COLO668 (cell line): ENCODE data around the gene LAMC3.
A peak's percentile ranks its signal among the peaks of the same experiment; 100 is the strongest.

Experiments
- DNase-seq: peaks from one replicate; lab custom pipeline; 2025; ENCODE audit not compliant: unreplicated experiment; lab: John Stamatoyannopoulos, UW

Gene LAMC3

DNA sequence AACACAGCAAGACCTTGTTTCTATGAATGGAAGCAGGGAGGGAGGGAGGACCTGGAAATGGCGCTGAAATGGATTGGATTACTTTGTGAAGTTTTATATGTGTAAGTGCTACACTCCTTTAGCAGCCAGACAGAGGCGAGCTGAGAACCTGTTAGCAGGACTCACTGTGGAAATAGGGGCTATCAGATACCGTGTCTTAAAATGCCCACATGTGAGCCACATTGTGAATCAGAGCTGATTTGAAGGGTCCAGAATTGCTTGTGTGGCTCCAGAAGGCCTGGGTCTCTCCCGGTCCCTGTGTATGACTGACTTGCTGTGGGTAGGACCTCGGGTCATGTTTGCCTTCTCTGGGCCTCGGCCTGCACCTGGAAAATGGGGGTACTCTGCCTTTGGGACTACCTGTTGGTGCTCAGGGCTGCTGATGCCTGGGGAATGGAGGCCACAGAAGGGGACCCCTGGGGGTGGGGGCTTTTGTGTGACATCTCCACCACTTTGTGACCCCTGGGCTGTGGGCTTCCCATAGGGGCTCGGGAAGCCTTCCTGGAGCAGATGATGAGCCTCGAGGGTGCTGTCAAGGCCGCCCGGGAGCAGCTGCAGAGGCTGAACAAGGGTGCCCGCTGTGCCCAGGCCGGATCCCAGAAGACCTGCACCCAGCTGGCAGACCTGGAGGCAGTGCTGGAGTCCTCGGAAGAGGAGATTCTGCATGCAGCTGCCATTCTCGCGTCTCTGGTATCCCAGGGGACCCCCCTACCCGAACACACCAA lies 63.3 kb downstream of the LAMC3 start:
- no peak for DNase-seq

DNA sequence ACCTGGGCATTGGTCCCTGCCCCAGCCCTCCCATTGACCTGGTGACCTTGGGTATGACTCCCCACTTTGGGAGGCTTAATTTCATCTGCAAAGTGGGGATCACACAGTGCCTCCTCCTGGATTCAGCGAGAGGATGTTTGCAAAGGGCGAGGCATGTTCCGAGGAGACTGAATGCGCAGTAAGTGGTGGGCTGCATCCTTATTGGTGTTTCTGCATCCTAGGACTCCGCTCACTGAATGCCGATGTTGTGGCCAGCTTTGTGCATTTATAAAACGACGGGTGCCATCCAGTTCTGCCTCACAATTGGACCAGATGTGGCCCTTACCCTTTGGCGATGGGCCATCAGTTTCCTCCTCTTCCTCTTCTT lies 63.9 kb downstream of the LAMC3 start:
- DNase-seq, result no peak

- DNase-seq, result no peak
Observed at GRCh38 chr9:131076347-131077195, 67.6 kb downstream of the LAMC3 start.

DNA sequence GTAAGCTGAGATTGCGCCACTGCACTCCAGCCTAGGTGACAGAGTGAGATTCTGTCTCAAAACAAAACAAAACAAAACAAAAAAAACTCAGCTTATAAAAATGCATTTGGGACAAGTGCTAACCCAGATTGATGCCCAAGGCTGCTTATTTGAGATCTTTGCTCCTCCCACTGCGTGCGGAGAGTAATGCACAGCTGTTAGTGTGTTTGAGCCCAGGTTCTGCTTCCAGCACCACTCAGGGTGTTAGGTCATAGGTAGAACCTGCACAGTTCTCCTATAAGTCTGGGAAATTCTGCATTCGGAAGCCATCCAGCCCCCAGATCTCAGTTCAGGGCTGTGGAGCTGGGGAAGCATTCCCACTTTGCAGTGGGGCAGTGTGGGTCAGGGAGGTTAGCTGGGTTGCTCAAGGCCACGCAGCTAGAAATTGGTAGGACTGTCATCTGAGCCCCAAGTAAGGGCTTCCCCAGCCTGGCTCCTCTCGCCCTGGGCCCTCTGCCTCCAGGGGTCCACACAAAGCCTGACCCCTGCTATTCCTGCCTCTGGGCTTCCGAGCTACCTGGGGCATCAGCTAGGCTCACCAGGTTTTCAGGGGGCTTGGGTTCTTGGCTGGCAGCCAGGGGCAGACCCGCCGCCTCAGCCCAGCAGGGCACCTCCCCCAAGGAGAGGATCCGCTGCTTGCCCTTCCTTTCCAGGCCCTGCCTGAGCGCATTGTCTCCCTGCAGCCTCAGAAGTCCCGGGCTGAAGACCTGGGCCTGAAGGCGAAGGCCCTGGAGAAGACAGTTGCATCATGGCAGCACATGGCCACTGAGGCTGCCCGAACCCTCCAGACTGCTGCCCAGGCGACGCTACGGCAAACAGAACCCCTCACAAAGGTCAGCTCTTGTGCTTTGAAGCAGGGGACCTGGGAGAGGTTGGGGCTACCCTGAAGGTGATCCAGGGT lies 69.7 kb downstream of the LAMC3 start:
- DNase-seq, result no peak

DNA sequence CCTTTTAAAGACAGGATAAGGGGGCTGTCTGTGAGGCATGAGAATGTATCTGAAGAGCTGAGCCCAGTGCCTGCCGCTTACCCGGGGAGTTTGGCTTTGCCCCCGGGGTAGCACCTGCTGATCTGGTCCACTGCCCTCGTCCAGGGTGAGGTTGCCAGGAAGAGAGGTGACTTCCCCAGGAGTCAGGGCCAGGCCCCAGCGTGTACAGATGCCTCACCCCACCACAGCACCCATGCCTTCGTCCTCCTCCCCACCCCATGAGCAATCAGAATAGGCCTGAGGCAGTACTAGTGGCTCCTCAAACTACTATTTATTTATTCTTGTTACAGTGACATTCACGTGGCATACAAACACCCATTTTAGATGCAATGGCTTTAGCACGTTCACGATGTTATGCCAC lies 71.6 kb downstream of the LAMC3 start:
- DNase-seq, result peak; percentile 70

- no peak for DNase-seq
Observed at GRCh38 chr9:131081868-131082267, 72.9 kb downstream of the LAMC3 start.

GRCh38 chr9:131082774-131083512 lies 74.0 kb downstream of the LAMC3 start:
- no peak for DNase-seq

- no peak for DNase-seq
Observed at GRCh38 chr9:131084661-131085369, 75.8 kb downstream of the LAMC3 start.

DNA sequence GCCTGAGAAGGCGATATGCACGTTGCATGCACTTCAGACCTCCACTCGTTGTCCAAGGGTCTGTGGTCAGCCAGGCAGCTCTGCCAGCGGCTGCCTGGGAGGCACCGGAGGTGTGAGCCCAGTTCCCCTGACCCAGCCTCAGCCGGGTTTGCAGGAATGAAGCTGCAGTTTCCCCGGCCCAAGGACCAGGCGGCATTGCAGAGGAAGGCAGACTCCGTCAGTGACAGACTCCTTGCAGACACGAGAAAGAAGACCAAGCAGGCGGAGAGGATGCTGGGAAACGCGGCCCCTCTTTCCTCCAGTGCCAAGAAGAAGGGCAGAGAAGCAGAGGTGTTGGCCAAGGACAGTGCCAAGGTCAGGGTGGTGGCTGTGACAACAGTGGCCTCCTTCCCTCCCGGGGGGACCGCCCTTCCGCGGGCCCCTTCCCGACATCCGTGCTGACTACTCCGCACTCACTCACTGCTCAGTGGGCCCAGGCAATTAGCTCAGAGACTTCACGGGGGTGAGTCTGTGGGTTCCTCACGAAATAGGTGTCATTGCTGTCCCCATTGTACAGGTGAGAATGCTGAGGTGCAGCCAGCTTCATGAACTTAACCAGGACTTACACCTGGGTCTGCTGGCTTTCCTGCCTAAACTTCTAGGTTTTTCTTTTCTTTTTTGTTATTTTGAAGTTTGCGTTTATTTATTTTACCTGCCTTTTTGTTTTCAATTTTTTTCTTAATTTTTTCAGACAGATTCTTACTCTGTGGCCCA lies 76.6 kb downstream of the LAMC3 start:
- no peak for DNase-seq

GRCh38 chr9:131087354-131087893 lies 78.5 kb downstream of the LAMC3 start:
- DNase-seq, result peak; percentile 10

GRCh38 chr9:131090025-131090787 lies 81.2 kb downstream of the LAMC3 start:
- DNase-seq, result no peak

DNA sequence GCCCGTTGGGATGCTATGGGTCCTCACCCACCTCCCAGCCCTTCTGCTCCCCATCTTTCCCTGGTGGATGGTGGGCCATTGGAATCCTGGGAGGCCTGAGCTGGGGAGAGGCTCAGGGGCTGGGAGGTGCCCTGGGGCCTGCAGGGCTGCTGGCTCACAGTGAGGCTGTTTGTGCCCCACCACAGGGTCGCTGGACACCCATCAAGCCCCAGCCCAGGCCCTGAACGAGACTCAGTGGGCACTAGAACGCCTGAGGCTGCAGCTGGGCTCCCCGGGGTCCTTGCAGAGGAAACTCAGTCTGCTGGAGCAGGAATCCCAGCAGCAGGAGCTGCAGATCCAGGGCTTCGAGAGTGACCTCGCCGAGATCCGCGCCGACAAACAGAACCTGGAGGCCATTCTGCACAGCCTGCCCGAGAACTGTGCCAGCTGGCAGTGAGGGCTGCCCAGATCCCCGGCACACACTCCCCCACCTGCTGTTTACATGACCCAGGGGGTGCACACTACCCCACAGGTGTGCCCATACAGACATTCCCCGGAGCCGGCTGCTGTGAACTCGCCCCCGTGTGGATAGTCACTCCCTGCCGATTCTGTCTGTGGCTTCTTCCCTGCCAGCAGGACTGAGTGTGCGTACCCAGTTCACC lies 82.5 kb downstream of the LAMC3 start:
- DNase-seq, result peak; percentile 22

- DNase-seq, result no peak
Observed at GRCh38 chr9:131092030-131092429, 83.1 kb downstream of the LAMC3 start.

DNA sequence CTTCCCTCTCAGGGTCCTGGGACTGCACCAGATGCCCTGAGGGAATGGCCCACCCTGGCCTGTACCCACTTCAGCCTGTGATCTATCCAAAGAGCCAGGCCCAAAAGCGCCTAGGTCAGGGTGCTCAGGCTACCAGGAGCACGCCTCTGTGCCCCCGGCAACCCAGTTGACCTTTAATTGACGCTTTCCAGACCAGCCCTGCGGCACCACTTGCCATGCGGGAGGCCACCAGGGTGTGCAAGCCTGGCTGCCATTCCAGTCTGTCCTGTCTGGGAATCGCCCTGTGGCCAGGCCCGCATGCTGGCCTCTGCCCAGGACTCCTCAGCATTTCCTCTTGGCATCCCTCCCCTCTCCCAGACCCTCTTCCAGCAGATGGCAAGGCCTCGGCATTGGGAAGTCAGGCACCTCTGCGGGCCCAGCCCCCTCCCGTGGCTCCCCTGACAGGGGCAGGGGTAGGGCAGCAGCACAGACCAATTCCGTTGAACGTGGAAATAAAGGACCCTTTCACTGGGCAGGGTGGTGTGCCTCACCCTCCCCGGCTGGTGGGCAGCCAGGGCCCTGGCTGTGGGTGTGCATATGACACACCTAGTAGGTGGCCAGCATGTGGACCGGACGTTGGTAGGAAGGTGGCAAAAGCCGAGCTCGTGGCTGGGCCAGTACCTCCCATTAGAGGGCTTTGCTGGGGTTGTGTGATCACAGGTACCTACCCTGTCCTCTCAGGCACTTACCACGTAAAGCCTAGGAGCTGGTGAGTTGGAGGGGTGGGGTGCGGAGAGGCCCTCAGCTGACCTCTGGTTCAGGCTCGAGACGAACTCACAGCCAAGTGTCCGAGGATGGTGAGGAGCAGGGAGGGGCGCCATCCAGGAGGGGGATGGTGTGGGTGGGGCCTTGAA lies 83.8 kb downstream of the LAMC3 start:
- DNase-seq, result no peak

GRCh38 chr9:131094015-131094414 lies 85.0 kb downstream of the LAMC3 start:
- DNase-seq, result no peak

- no peak for DNase-seq
Observed at GRCh38 chr9:131094622-131095021, 85.6 kb downstream of the LAMC3 start.
